ENCODE measurements around the gene RBMS1. TPM values are rescaled to one million over a fixed set of nuclear protein-coding genes. Genes with fewer than 3 reads are reported as not detected.

Gene RBMS1
- total and polyA plus RNA-seq, 2 of the 4 experiments (the other 2 are of a cell fraction): 43.5 to 64.9 TPM

GRCh38 chr2:160373666-160374065 lies 119.9 kb downstream of the RBMS1 start:
- no peak overlapping the region for H3K4me3 ChIP-seq (ENCODE audit: insufficient read depth, low read depth, low read length)
- H3K79me1 ChIP-seq (ENCODE audit: low read depth in 1 of 2, low read length in 2 of 2): peaks cover 9 to 77% of the 10 kb centered on the region in 2 experiments; a peak in 3 of 4 replicates
- H3K27ac ChIP-seq (ENCODE audit: insufficient read depth, low read length): peak overlapping the region; percentile 23; the same call in 1 of the 2 replicates
- H3K4me1 ChIP-seq (ENCODE audit: control insufficient read depth, insufficient read depth, low read length): peaks cover 46% of the 10 kb centered on the region
- H3K56ac ChIP-seq (ENCODE audit: extremely low read depth, insufficient read depth, low read length): no peak overlapping the region
- H3K14ac ChIP-seq (replicated peaks; ENCODE audit: low read depth, low read length): peak overlapping the region; percentile 29; the same call in 1 of the 2 replicates
- H2BK5ac ChIP-seq (ENCODE audit: low read depth, low read length, poor library complexity, severe bottlenecking): peak overlapping the region; percentile 13
- no peak overlapping the region for H2BK15ac ChIP-seq (ENCODE audit: low read depth, low read length)
- no peaks in the 10 kb centered on the region for H3K36me3 ChIP-seq (ENCODE audit: control insufficient read depth, insufficient read depth, low read length)
- H4K20me1 ChIP-seq (ENCODE audit: insufficient read depth, low read length): peaks cover 81% of the 10 kb centered on the region
- H2BK120ac ChIP-seq (ENCODE audit: low read depth, low read length): no peak overlapping the region; the same call in 1 of the 2 replicates
- H3K9me3 ChIP-seq (ENCODE audit: control insufficient read depth, insufficient read depth, low read length): no peaks in the 10 kb centered on the region
- H3K27me3 ChIP-seq (ENCODE audit: control insufficient read depth, insufficient read depth, low read length): no peaks in the 10 kb centered on the region
- peaks cover 36% of the 10 kb centered on the region for H3K9me1 ChIP-seq (ENCODE audit: insufficient read depth, low read length)
- in situ Hi-C loops (cut with MboI; ENCODE audit: low sequenced_read_pairs) (no loop called here), dilution Hi-C loops (cut with HindIII; ENCODE audit: low sequenced_read_pairs, unreplicated experiment) (no loop called here), intact Hi-C loops (cut with micrococcal nuclease) (no loop called here)
- H3K4ac ChIP-seq (ENCODE audit: low read depth, low read length): 0 out of 2 replicates have a peak overlapping the region, but pooled peaks have one; percentile 17
- H3K9ac ChIP-seq (ENCODE audit: low read depth, low read length): no peak overlapping the region
- ATAC-seq (ENCODE audit: low read depth) (no peak), DNase-seq (no peak)
- 0 out of 2 replicates have a peak overlapping the region, but pooled peaks have one; percentile 7 for H2AK5ac ChIP-seq (ENCODE audit: low read depth, low read length)
- no peak overlapping the region for H3K18ac ChIP-seq (ENCODE audit: low read depth, low read length)
- H3K23ac ChIP-seq (ENCODE audit: low read depth, low read length): peak overlapping the region; percentile 17; the same call in 1 of the 2 replicates
- H2AK9ac ChIP-seq (replicated peaks; ENCODE audit: low read depth, low read length, poor library complexity): no peak overlapping the region
- BruUV-seq (replicated peaks): no TSS peak
- H4K8ac ChIP-seq (ENCODE audit: low read depth in 2 of 2, low read length in 2 of 2): no peak overlapping the region
- no peak overlapping the region for H2BK20ac ChIP-seq (ENCODE audit: low read depth, low read length)
- H2AFZ ChIP-seq (replicated peaks; ENCODE audit: low read length, poor library complexity): no peak overlapping the region
- no peak for TF ChIP-seq USF2 (IDR thresholded peaks at IDR 0.05; ENCODE audit: low read depth, low read length)
- no peak for TF ChIP-seq MXI1 (IDR thresholded peaks at IDR 0.05; ENCODE audit: borderline replicate concordance, low read depth, low read length)
- TF ChIP-seq, protein P1, sequence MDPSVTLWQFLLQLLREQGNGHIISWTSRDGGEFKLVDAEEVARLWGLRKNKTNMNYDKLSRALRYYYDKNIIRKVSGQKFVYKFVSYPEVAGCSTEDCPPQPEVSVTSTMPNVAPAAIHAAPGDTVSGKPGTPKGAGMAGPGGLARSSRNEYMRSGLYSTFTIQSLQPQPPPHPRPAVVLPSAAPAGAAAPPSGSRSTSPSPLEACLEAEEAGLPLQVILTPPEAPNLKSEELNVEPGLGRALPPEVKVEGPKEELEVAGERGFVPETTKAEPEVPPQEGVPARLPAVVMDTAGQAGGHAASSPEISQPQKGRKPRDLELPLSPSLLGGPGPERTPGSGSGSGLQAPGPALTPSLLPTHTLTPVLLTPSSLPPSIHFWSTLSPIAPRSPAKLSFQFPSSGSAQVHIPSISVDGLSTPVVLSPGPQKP (IDR thresholded peaks at IDR 0.05; ENCODE audit: borderline replicate concordance, low read depth, low read length): no peak
- no peak for TF ChIP-seq MAZ (IDR thresholded peaks at IDR 0.05; ENCODE audit: borderline replicate concordance, low read depth, low read length)
- TF ChIP-seq BHLHE40 (IDR thresholded peaks at IDR 0.05; ENCODE audit: low read depth, low read length): no peak
- no peak for TF ChIP-seq CHD1 (IDR thresholded peaks at IDR 0.05; ENCODE audit: low read depth, low read length)
- no peak for TF ChIP-seq RCOR1 (IDR thresholded peaks at IDR 0.05; ENCODE audit: insufficient replicate concordance, low read length)
- no peak for TF ChIP-seq FOS (IDR thresholded peaks at IDR 0.05; ENCODE audit: low read depth, low read length)
- no peak for TF ChIP-seq RAD21 (IDR thresholded peaks at IDR 0.05; ENCODE audit: low read length)
- TF ChIP-seq POLR2A (IDR thresholded peaks at IDR 0.05; ENCODE audit: low read depth, low read length): no peak
- TF ChIP-seq, protein P2, sequence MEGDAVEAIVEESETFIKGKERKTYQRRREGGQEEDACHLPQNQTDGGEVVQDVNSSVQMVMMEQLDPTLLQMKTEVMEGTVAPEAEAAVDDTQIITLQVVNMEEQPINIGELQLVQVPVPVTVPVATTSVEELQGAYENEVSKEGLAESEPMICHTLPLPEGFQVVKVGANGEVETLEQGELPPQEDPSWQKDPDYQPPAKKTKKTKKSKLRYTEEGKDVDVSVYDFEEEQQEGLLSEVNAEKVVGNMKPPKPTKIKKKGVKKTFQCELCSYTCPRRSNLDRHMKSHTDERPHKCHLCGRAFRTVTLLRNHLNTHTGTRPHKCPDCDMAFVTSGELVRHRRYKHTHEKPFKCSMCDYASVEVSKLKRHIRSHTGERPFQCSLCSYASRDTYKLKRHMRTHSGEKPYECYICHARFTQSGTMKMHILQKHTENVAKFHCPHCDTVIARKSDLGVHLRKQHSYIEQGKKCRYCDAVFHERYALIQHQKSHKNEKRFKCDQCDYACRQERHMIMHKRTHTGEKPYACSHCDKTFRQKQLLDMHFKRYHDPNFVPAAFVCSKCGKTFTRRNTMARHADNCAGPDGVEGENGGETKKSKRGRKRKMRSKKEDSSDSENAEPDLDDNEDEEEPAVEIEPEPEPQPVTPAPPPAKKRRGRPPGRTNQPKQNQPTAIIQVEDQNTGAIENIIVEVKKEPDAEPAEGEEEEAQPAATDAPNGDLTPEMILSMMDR (conservative IDR thresholded peaks at IDR 0.05; ENCODE audit: low read depth, low read length): no peak
- no peak for TF ChIP-seq NFE2L2 (IDR thresholded peaks at IDR 0.05; ENCODE audit: low read depth, low read length)
- TF ChIP-seq MAFK (IDR thresholded peaks at IDR 0.05; ENCODE audit: low read depth, low read length): no peak
- TF ChIP-seq RFX5 (IDR thresholded peaks at IDR 0.05; ENCODE audit: low read depth, low read length): no peak
- no peak for TF ChIP-seq CEBPB (IDR thresholded peaks at IDR 0.05; ENCODE audit: low read depth, low read length)
- no peak for TF ChIP-seq SMC3 (IDR thresholded peaks at IDR 0.05; ENCODE audit: low read depth, low read length)
- no peak overlapping the region for H3K4me2 ChIP-seq (ENCODE audit: low read depth, low read length)
- CTCF ChIA-PET: no interaction called here
- H4K5ac ChIP-seq (ENCODE audit: low read depth, low read length): no peak overlapping the region; the same call in 1 of the 2 replicates
- H4K91ac ChIP-seq (ENCODE audit: insufficient read depth, low read depth, low read length): no peak overlapping the region
- POLR2A ChIA-PET (ENCODE audit: unreplicated experiment): no interaction called here

Data from IMR-90 (cell line).